ENCODE data around the gene PPHLN1.
"Not testable (repeated sequence)": the region's sequence is repeated elsewhere in the genome, so short reads cannot be mapped to it uniquely, and the experiment has no call there.

GRCh38 chr12:42388086-42388485 is 62.1 kb downstream of the PPHLN1 start:
- TF ChIP-seq POLR2A (IDR thresholded peaks at IDR 0.05); CTCF (IDR thresholded peaks at IDR 0.05 in 4 of 5, conservative IDR thresholded peaks at IDR 0.05 in 1 of 5): not testable (repeated sequence)

All from gastrocnemius medialis (tissue), 4 donors.